IMR-90 (cell line): ENCODE results near the gene PDE4C. TPM values are rescaled to one million over a fixed set of nuclear protein-coding genes. Genes with fewer than 3 reads are reported as not detected.

ENCODE experiments used
- ATAC-seq: fragments of 200-7000 bp; cut with Tn5 transposase; 2 replicates; pipeline ENCODE4 v1.9.1; 2020; ENCODE audit warnings: low read depth, mild to moderate bottlenecking, moderate library complexity
- BruUV-seq: library from RNA; stranded (reverse); fragments of 400-500 nt; replicated peaks from 2 replicates; lab custom pipeline; 2021; lab: Mats Ljungman, UMichigan
- CTCF ChIA-PET: fragments of 300-600 bp; formaldehyde crosslinking; extraction: SDS; loops from one replicate; lab custom pipeline; 2021; ENCODE audit warnings: antibody characterized with exemption; lab: Yijun Ruan, JAX
- POLR2A ChIA-PET: fragments of 300-600 bp; sonication (Branson Sonifier 250); formaldehyde crosslinking; loops from one replicate; lab custom pipeline; 2022; ENCODE audit warnings: antibody characterized with exemption; ENCODE audit not compliant: unreplicated experiment; lab: Charles Lee
- DNase-seq: peaks from one replicate; pipeline ENCODE4 v3.0.0; 2013
- H2AFZ ChIP-seq: replicated peaks from 2 replicates; pipeline ENCODE3; 2013; ENCODE audit warnings: low read length, mild to moderate bottlenecking; ENCODE audit not compliant: poor library complexity
- H2AK5ac ChIP-seq: 2 replicates; pipeline ENCODE4 v1.6.1; 2013; ENCODE audit warnings: low read depth, low read length, inconsistent platforms
- H2AK9ac ChIP-seq: replicated peaks from 2 replicates; pipeline ENCODE3; 2013; ENCODE audit warnings: mild to moderate bottlenecking, low read depth, low read length, moderate library complexity; ENCODE audit not compliant: poor library complexity
- H2BK120ac ChIP-seq: 2 replicates; pipeline ENCODE4 v1.6.1; 2013; ENCODE audit warnings: low read depth, low read length, inconsistent platforms
- H2BK15ac ChIP-seq: 3 replicates; pipeline ENCODE4 v1.6.1; 2013; ENCODE audit warnings: low read depth, low read length, inconsistent platforms
- H2BK20ac ChIP-seq: 2 replicates; pipeline ENCODE4 v1.6.1; 2013; ENCODE audit warnings: low read depth, mild to moderate bottlenecking, inconsistent platforms, low read length, moderate library complexity
- H2BK5ac ChIP-seq: 2 replicates; pipeline ENCODE4 v1.6.1; 2013; ENCODE audit warnings: mild to moderate bottlenecking, low read depth, low read length, inconsistent platforms; ENCODE audit not compliant: poor library complexity, severe bottlenecking
- H3K14ac ChIP-seq: replicated peaks from 2 replicates; pipeline ENCODE4 v1.6.1; 2013; ENCODE audit warnings: low read depth, low read length, inconsistent platforms
- H3K18ac ChIP-seq: 2 replicates; pipeline ENCODE4 v1.6.1; 2013; ENCODE audit warnings: low read depth, low read length, control low read depth
- H3K23ac ChIP-seq: 2 replicates; pipeline ENCODE4 v1.6.1; 2013; ENCODE audit warnings: low read depth, low read length, inconsistent platforms
- H3K27ac ChIP-seq: 2 replicates; pipeline ENCODE4 v1.5.1; 2013; ENCODE audit warnings: mild to moderate bottlenecking, control low read depth, low read length; ENCODE audit not compliant: insufficient read depth
- H3K27me3 ChIP-seq: 2 replicates; pipeline ENCODE4 v1.6.1; 2013; ENCODE audit warnings: low read length; ENCODE audit not compliant: control insufficient read depth, insufficient read depth
- H3K36me3 ChIP-seq: 2 replicates; pipeline ENCODE4 v1.6.1; 2013; ENCODE audit warnings: low read length, mixed read lengths; ENCODE audit not compliant: control insufficient read depth, insufficient read depth
- H3K4ac ChIP-seq: 2 replicates; pipeline ENCODE4 v1.6.1; 2013; ENCODE audit warnings: low read depth, low read length, inconsistent platforms
- H3K4me1 ChIP-seq: 2 replicates; pipeline ENCODE4 v1.6.1; 2013; ENCODE audit warnings: low read length, mixed read lengths; ENCODE audit not compliant: control insufficient read depth, insufficient read depth
- H3K4me2 ChIP-seq: 2 replicates; pipeline ENCODE4 v1.6.1; 2013; ENCODE audit warnings: low read depth, mild to moderate bottlenecking, control low read depth, low read length, moderate library complexity
- H3K4me3 ChIP-seq: 2 replicates; pipeline ENCODE4 v1.5.1; 2013; ENCODE audit warnings: low read depth, mild to moderate bottlenecking, control low read depth, low read length, moderate library complexity; ENCODE audit not compliant: insufficient read depth
- H3K56ac ChIP-seq: 2 replicates; pipeline ENCODE4 v1.6.1; 2013; ENCODE audit warnings: low read length, inconsistent platforms; ENCODE audit not compliant: insufficient read depth; ENCODE audit errors: extremely low read depth
- H3K79me1 ChIP-seq, 2 experiments: 2 replicates each; pipeline ENCODE4 v1.6.1; 2013; ENCODE audit warnings: low read length in 2 of 2, inconsistent platforms in 1 of 2, low read depth in 1 of 2
- H3K9ac ChIP-seq: 2 replicates; pipeline ENCODE4 v1.6.1; 2013; ENCODE audit warnings: low read depth, low read length, control low read depth
- H3K9me1 ChIP-seq: 2 replicates; pipeline ENCODE4 v1.6.1; 2013; ENCODE audit warnings: low read length, inconsistent platforms; ENCODE audit not compliant: insufficient read depth
- H3K9me3 ChIP-seq: 2 replicates; pipeline ENCODE4 v1.6.1; 2013; ENCODE audit warnings: low read length; ENCODE audit not compliant: control insufficient read depth, insufficient read depth
- H4K20me1 ChIP-seq: 2 replicates; pipeline ENCODE4 v1.6.1; 2013; ENCODE audit warnings: low read length, inconsistent platforms; ENCODE audit not compliant: insufficient read depth
- H4K5ac ChIP-seq: 2 replicates; pipeline ENCODE4 v1.6.1; 2013; ENCODE audit warnings: mild to moderate bottlenecking, low read depth, low read length, control low read depth
- H4K8ac ChIP-seq, 2 experiments: 2 replicates each; pipeline ENCODE4 v1.6.1; 2013; ENCODE audit warnings: low read depth in 2 of 2, low read length in 2 of 2, control low read depth in 1 of 2, inconsistent platforms in 1 of 2
- H4K91ac ChIP-seq: 2 replicates; pipeline ENCODE4 v1.6.1; 2013; ENCODE audit warnings: low read depth, low read length, inconsistent platforms; ENCODE audit not compliant: insufficient read depth
- CEBPB ChIP-seq: IDR thresholded peaks from 2 replicates; pipeline ENCODE4 v1.6.1; 2012; ENCODE audit warnings: low read depth, low read length, improper control_type of control experiment
- CHD1 ChIP-seq: IDR thresholded peaks from 2 replicates; pipeline ENCODE4 v1.6.1; 2012; ENCODE audit warnings: low read depth, low read length, improper control_type of control experiment
- CTCF ChIP-seq: conservative IDR thresholded peaks from 2 replicates; pipeline ENCODE4 v1.5.1; 2012; ENCODE audit warnings: mild to moderate bottlenecking, low read depth, low read length, improper control_type of control experiment
- ELK1 ChIP-seq: fragments of 150-350 bp; IDR thresholded peaks from 2 replicates; pipeline ENCODE4 v1.6.1; 2016; ENCODE audit warnings: low read depth, mild to moderate bottlenecking, low read length, moderate library complexity, borderline replicate concordance
- FOS ChIP-seq: fragments of 150-350 bp; IDR thresholded peaks from 2 replicates; pipeline ENCODE4 v1.6.1; 2016; ENCODE audit warnings: low read depth, low read length
- MAZ ChIP-seq: IDR thresholded peaks from 2 replicates; pipeline ENCODE4 v1.6.1; 2012; ENCODE audit warnings: low read depth, mild to moderate bottlenecking, low read length, improper control_type of control experiment, moderate library complexity, borderline replicate concordance
- NFE2L2 ChIP-seq: fragments of 150-350 bp; IDR thresholded peaks from 2 replicates; pipeline ENCODE4 v1.6.1; 2016; ENCODE audit warnings: low read depth, mild to moderate bottlenecking, low read length
- POLR2A ChIP-seq: IDR thresholded peaks from 2 replicates; pipeline ENCODE4 v1.6.1; 2012; ENCODE audit warnings: mild to moderate bottlenecking, low read depth, low read length
- RAD21 ChIP-seq: IDR thresholded peaks from 2 replicates; pipeline ENCODE4 v1.6.1; 2012; ENCODE audit warnings: low read length, improper control_type of control experiment
- RFX5 ChIP-seq: IDR thresholded peaks from 2 replicates; pipeline ENCODE4 v1.8.0; 2012; ENCODE audit warnings: low read depth, mild to moderate bottlenecking, low read length, moderate library complexity
- USF2 ChIP-seq: fragments of 150-350 bp; IDR thresholded peaks from 2 replicates; pipeline ENCODE4 v1.6.1; 2017; ENCODE audit warnings: mild to moderate bottlenecking, antibody characterized with exemption, low read length, low read depth
- whole genome bisulfite sequencing, 2 experiments: methylation state at CpG; one replicate each; pipeline versions ENCODE4 v1.1.5 to v1.1.7; 2013; ENCODE audit warnings: missing lambda C conversion rate in 2 of 2; ENCODE audit not compliant: insufficient read length in 1 of 2; ENCODE audit errors: extremely low coverage in 2 of 2; 5-methylcytosine and 5-hydroxymethylcytosine counted together
- dilution Hi-C: fragments of 300-500 bp; cut with HindIII; formaldehyde crosslinking; loops from one replicate; pipeline ENCODE4 v1.14.3; 2018; ENCODE audit warnings: low sequenced_read_pairs; ENCODE audit not compliant: unreplicated experiment
- in situ Hi-C: fragments of 300-500 bp; cut with MboI; formaldehyde crosslinking; loops from 3 replicates; pipeline ENCODE4 v1.14.3; 2019; ENCODE audit warnings: low sequenced_read_pairs, inconsistent platforms, mixed read lengths
- intact Hi-C: fragments of 100-400 bp; cut with micrococcal nuclease; formaldehyde crosslinking; loops from 2 replicates; pipeline ENCODE4 v1.10.0; 2022
- polyA plus RNA-seq, 3 experiments: library from polyadenylated mRNA; depleted of rRNA; stranded (reverse); fragments of >200 nt; gene quantifications; 2 replicates each; pipeline ENCODE4 v1.2.3, GENCODE V29; 2012; ENCODE audit warnings: low replicate concordance in 1 of 3
- total RNA-seq: library from RNA; depleted of rRNA; stranded (reverse); fragments of >200 nt; gene quantifications from 2 replicates; pipeline ENCODE4 v1.2.3, GENCODE V29; 2012

PDE4C gene
- total and polyA plus RNA-seq, 2 of the 4 experiments (the other 2 are of a cell fraction), result 0.18 to 0.24 TPM

- TF ChIP-seq ELK1, result no peak
- no peak for TF ChIP-seq RAD21
These were observed 23.6 kb upstream of the PDE4C start (continued) for GRCh38 chr19:18249834-18250233.

- H2AFZ ChIP-seq, result no peak overlapping the region
- no peaks in the 10 kb centered on the region for H3K36me3 ChIP-seq
- H4K8ac ChIP-seq, result no peak overlapping the region
- in situ Hi-C loops (no loop called here), intact Hi-C loops (no loop called here), dilution Hi-C loops (no loop called here)
- no peak overlapping the region for H3K9ac ChIP-seq
- H4K20me1 ChIP-seq, result no peaks in the 10 kb centered on the region
- no peak overlapping the region for H2BK20ac ChIP-seq
- no peak overlapping the region for H2BK5ac ChIP-seq
- whole genome bisulfite sequencing, 2 experiments, result 56% methylated on average over 5 of the region's 7 CpGs; no CpG with 5 or more reads in 1 of the 2 experiments
- no peak overlapping the region for H4K91ac ChIP-seq
- no peak overlapping the region for H3K4me2 ChIP-seq
- H2BK120ac ChIP-seq, result no peak overlapping the region
- no TSS peak for BruUV-seq
- DNase-seq, result no peak
- H3K27me3 ChIP-seq, result peaks cover 8% of the 10 kb centered on the region
- H3K4me1 ChIP-seq, result no peaks in the 10 kb centered on the region
- H4K5ac ChIP-seq, result no peak overlapping the region
- TF ChIP-seq USF2 (no peak), POLR2A (no peak), CTCF (no peak), NFE2L2 (no peak), MAZ (no peak), RFX5 (no peak), CEBPB (no peak), CHD1 (no peak), FOS (no peak)
- H3K79me1 ChIP-seq, result no peaks in the 10 kb centered on the region
- H3K23ac ChIP-seq, result no peak overlapping the region
- no peak overlapping the region for H3K56ac ChIP-seq
- H2BK15ac ChIP-seq, result no peak overlapping the region
- no peaks in the 10 kb centered on the region for H3K9me3 ChIP-seq
- H2AK5ac ChIP-seq, result no peak overlapping the region
- no peak overlapping the region for H3K27ac ChIP-seq
- H2AK9ac ChIP-seq, result no peak overlapping the region
- POLR2A ChIA-PET, result no interaction called here
- no peak for ATAC-seq
- CTCF ChIA-PET, result no interaction called here
- H3K9me1 ChIP-seq, result no peaks in the 10 kb centered on the region
- H3K18ac ChIP-seq, result no peak overlapping the region
- no peak overlapping the region for H3K4ac ChIP-seq
- H3K4me3 ChIP-seq, result no peak overlapping the region
- no peak overlapping the region for H3K14ac ChIP-seq
These were observed 19.1 kb upstream of the PDE4C start for GRCh38 chr19:18245297-18245696.
